HG03469 (cell line): ENCODE measurements around the gene DDIT3.

Experiments used
- ATAC-seq: cut with Tn5 transposase; IDR thresholded peaks from one replicate; pipeline ENCODE4 v1.9.1; 2021; ENCODE audit warnings: mild to moderate bottlenecking, moderate library complexity, moderate number of reproducible peaks; ENCODE audit not compliant: unreplicated experiment

DDIT3 gene

DNA sequence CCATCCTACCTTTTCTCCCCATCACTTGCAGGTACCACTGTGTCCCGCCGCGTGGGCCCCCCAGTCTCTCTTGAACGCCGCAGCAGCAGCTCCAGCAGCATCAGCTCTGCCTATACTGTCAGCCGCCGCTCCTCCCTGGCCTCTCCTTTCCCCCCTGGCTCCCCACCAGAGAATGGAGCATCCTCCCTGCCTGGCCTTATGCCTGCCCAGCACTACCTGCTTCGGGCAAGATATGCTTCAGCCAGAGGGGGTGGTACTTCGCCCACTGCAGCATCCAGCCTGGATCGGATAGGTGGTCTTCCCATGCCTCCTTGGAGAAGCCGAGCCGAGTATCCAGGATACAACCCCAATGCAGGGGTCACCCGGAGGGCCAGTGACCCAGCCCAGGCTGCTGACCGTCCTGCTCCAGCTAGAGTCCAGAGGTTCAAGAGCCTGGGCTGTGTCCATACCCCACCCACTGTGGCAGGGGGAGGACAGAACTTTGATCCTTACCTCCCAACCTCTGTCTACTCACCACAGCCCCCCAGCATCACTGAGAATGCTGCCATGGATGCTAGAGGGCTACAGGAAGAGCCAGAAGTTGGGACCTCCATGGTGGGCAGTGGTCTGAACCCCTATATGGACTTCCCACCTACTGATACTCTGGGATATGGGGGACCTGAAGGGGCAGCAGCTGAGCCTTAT lies 49.9 kb downstream of the DDIT3 start:
- ATAC-seq, result no peak

DNA sequence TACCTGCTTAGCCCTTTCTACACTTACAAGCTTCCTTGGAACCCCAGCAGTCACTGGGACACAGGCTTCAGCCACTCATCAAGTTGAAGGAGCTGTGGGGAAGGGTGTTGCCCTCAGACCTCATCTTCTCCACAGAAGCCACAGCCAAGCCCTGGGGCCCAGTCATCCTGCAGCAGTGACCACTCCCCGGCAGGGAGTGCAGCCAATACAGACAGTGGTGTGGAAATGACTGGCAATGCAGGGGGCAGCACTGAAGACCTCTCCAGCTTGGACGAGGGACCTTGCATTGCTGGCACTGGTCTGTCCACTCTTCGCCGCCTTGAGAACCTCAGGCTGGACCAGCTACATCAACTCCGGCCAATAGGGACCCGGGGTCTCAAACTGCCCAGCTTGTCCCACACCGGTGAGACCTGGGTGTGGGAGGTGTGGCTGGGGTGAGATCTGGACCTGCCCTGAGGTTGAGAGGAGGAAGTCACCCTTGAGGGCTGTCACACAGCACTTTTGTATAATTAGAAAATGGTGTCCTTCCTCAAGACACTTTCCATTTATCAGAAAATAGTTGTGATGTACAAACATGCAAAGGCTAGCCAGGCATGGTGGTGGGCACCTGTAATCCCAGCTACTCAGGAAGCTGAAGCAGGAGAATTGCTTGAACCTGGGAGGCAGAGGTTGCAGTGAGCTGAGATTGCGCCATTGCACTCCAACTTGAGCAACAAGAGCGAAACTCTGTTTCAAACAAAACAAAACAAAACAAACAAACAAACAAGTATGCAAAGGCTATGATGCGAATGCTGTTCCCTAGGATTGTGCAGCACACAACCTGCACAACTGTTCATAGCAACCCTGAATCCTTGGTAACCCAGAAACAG lies 50.8 kb downstream of the DDIT3 start:
- ATAC-seq, result no peak

DNA sequence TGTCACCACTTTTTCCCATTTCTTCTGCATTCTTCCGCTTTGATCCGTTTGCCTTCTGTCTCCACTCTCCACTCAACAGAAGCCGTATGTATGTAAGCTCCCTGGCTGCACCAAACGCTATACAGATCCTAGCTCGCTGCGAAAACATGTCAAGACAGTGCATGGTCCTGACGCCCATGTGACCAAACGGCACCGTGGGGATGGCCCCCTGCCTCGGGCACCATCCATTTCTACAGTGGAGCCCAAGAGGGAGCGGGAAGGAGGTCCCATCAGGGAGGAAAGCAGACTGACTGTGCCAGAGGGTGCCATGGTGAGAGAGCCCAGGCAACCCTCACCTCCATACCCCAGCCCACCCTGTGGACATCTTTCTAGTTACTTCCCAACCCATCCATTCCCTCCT lies 52.4 kb downstream of the DDIT3 start:
- ATAC-seq, result no peak

GRCh38 chr12:57467212-57467874 lies 53.0 kb downstream of the DDIT3 start:
- ATAC-seq, result no peak
